ENCODE results near the gene VCAM1.
"Not testable (repeated sequence)": the region's sequence is repeated elsewhere in the genome, so short reads cannot be mapped to it uniquely, and the experiment has no call there.

Gene VCAM1

GRCh38 chr1:100780814-100781213, 61.3 kb downstream of the VCAM1 start:
- H3K9me2 ChIP-seq (replicated peaks; ENCODE audit: control insufficient read depth, low read length), result no peaks in the 10 kb centered on the region
- H3F3A ChIP-seq (ENCODE audit: control insufficient read depth, insufficient read depth), result no peaks in the 10 kb centered on the region
- no peaks in the 10 kb centered on the region for H3K9me3 ChIP-seq (ENCODE audit: control insufficient read depth, insufficient read depth, low read length)
- no peak overlapping the region for H3K27ac ChIP-seq (ENCODE audit: low read depth, low read length)
- no peaks in the 10 kb centered on the region for H3K79me2 ChIP-seq (ENCODE audit: control insufficient read depth, low read length)
- no peak for TF ChIP-seq EZH2phosphoT487 (IDR thresholded peaks at IDR 0.05; ENCODE audit: borderline replicate concordance, low read length)
- TF ChIP-seq CTCF (IDR thresholded peaks at IDR 0.05; ENCODE audit: low read depth, low read length, poor library complexity, severe bottlenecking), result no peak
- H3K27me3 ChIP-seq (ENCODE audit: control insufficient read depth, low read length), result no peaks in the 10 kb centered on the region
- H3K36me3 ChIP-seq (ENCODE audit: control insufficient read depth, low read length), result no peaks in the 10 kb centered on the region
- no peak overlapping the region for H3K4me3 ChIP-seq (ENCODE audit: low read length)
- H3K4me2 ChIP-seq (ENCODE audit: low read length), result no peak overlapping the region
- H4K20me1 ChIP-seq (ENCODE audit: control insufficient read depth, insufficient read depth, low read depth, low read length), result no peaks in the 10 kb centered on the region
- no peaks in the 10 kb centered on the region for H3K4me1 ChIP-seq (ENCODE audit: control insufficient read depth, low read length)

- not testable (repeated sequence) for H4K20me1 ChIP-seq (ENCODE audit: control insufficient read depth, insufficient read depth, low read depth, low read length); H3K9me2 ChIP-seq (replicated peaks; ENCODE audit: control insufficient read depth, low read length); H3K27ac ChIP-seq (ENCODE audit: low read depth, low read length); H3K79me2 ChIP-seq (ENCODE audit: control insufficient read depth, low read length); H3K27me3 ChIP-seq (ENCODE audit: control insufficient read depth, low read length); H3K36me3 ChIP-seq (ENCODE audit: control insufficient read depth, low read length); H3K4me2 ChIP-seq (ENCODE audit: low read length); H3K4me1 ChIP-seq (ENCODE audit: control insufficient read depth, low read length); H3K4me3 ChIP-seq (ENCODE audit: low read length); H3K9me3 ChIP-seq (ENCODE audit: control insufficient read depth, insufficient read depth, low read length); H3F3A ChIP-seq (ENCODE audit: control insufficient read depth, insufficient read depth)
Observed at GRCh38 chr1:100781728-100782127, 62.2 kb downstream of the VCAM1 start.

GRCh38 chr1:100782473-100783039, 63.0 kb downstream of the VCAM1 start:
- Histone ChIP-seq H3K79me2 (ENCODE audit: control insufficient read depth, low read length) (no peaks in the 10 kb centered on the region), H3K9me3 (ENCODE audit: control insufficient read depth, insufficient read depth, low read length) (no peaks in the 10 kb centered on the region), H3K27me3 (ENCODE audit: control insufficient read depth, low read length) (no peaks in the 10 kb centered on the region), H3K4me1 (ENCODE audit: control insufficient read depth, low read length) (no peaks in the 10 kb centered on the region), H3F3A (ENCODE audit: control insufficient read depth, insufficient read depth) (no peaks in the 10 kb centered on the region), H3K9me2 (replicated peaks; ENCODE audit: control insufficient read depth, low read length) (no peaks in the 10 kb centered on the region), H3K27ac (ENCODE audit: low read depth, low read length) (no peak overlapping the region), H3K4me2 (ENCODE audit: low read length) (no peak overlapping the region), H3K4me3 (ENCODE audit: low read length) (no peak overlapping the region), H4K20me1 (ENCODE audit: control insufficient read depth, insufficient read depth, low read depth, low read length) (no peaks in the 10 kb centered on the region), H3K36me3 (ENCODE audit: control insufficient read depth, low read length) (no peaks in the 10 kb centered on the region)
- TF ChIP-seq EZH2phosphoT487 (IDR thresholded peaks at IDR 0.05; ENCODE audit: borderline replicate concordance, low read length) (no peak), CTCF (IDR thresholded peaks at IDR 0.05; ENCODE audit: low read depth, low read length, poor library complexity, severe bottlenecking) (no peak)

DNA sequence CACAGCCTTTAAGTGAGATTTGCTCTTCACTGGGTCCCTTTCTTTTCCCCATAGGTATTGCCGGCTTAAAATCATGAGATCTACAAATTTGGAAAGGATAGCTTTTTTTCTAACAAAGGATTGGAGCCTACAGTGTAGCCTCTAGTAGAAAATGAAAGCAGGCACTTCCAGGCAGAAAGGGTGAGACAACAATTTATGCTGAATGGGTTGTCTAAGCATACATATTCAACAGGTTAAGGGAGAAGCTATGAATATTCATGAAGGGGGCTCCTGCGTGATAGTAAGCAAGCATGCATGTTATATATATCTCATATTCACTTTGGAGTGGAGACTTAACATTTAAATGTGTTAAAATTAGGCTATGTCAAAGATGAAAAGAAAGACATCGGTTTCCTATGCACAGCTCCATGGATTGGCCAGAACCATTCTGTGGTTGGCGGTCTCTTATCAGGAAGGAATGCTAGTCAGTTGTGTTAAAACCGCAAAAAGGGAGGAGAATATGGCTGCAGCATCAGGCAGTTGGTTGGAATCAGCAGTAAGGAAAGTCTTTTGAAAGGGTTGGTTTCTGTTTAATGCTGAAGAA, 66.0 kb downstream of the VCAM1 start:
- no peaks in the 10 kb centered on the region for H3K36me3 ChIP-seq (ENCODE audit: control insufficient read depth, low read length)
- no peak overlapping the region for H3K4me3 ChIP-seq (ENCODE audit: low read length)
- no peaks in the 10 kb centered on the region for H3K27me3 ChIP-seq (ENCODE audit: control insufficient read depth, low read length)
- H3F3A ChIP-seq (ENCODE audit: control insufficient read depth, insufficient read depth), result no peaks in the 10 kb centered on the region
- no peaks in the 10 kb centered on the region for H4K20me1 ChIP-seq (ENCODE audit: control insufficient read depth, insufficient read depth, low read depth, low read length)
- no peaks in the 10 kb centered on the region for H3K9me3 ChIP-seq (ENCODE audit: control insufficient read depth, insufficient read depth, low read length)
- TF ChIP-seq EZH2phosphoT487 (IDR thresholded peaks at IDR 0.05; ENCODE audit: borderline replicate concordance, low read length) (no peak), CTCF (IDR thresholded peaks at IDR 0.05; ENCODE audit: low read depth, low read length, poor library complexity, severe bottlenecking) (no peak)
- no peaks in the 10 kb centered on the region for H3K9me2 ChIP-seq (replicated peaks; ENCODE audit: control insufficient read depth, low read length)
- no peaks in the 10 kb centered on the region for H3K79me2 ChIP-seq (ENCODE audit: control insufficient read depth, low read length)
- no peaks in the 10 kb centered on the region for H3K4me1 ChIP-seq (ENCODE audit: control insufficient read depth, low read length)
- no peak overlapping the region for H3K4me2 ChIP-seq (ENCODE audit: low read length)
- no peak overlapping the region for H3K27ac ChIP-seq (ENCODE audit: low read depth, low read length)
